ENCODE measurements around the gene TRIM69. TPM values are rescaled to one million over a fixed set of nuclear protein-coding genes. Genes with fewer than 3 reads are reported as not detected.

The TRIM69 gene
- total and polyA plus RNA-seq, 4 experiments from 2014 or later, result 25.8 to 42.0 (median 39.4) TPM

Other genes starting within 250 kb of the TRIM69 start
- gene EIF3J, start 199.4 kb upstream of the TRIM69 start, total RNA-seq, result 10 to 100 TPM; 65.0 to 76.8 TPM
- 10 to 100 TPM; 20.4 to 31.0 TPM for gene EIF3J, start 199.4 kb upstream of the TRIM69 start, polyA plus RNA-seq
- 100 to 1,000 TPM; 112 to 121 TPM for gene SPG11, start 72.9 kb upstream of the TRIM69 start, total RNA-seq
- gene SPG11, start 72.9 kb upstream of the TRIM69 start, polyA plus RNA-seq, result 10 to 100 TPM; 12.2 to 26.8 TPM
- 10 to 100 TPM; 62.1 to 62.8 TPM for gene PATL2, start 25.2 kb upstream of the TRIM69 start, total RNA-seq
- gene PATL2, start 25.2 kb upstream of the TRIM69 start, polyA plus RNA-seq, result 1 to 10 TPM; 5.7 to 7.5 TPM
- gene B2M, start 25.0 kb upstream of the TRIM69 start, total RNA-seq, result 1,000 to 10,000 TPM; 7,421 to 7,929 TPM
- over 10,000 TPM; 34,708 to 62,423 TPM for gene B2M, start 25.0 kb upstream of the TRIM69 start, polyA plus RNA-seq
- gene TERB2, start 220.2 kb downstream of the TRIM69 start, total RNA-seq, result not detected
- gene TERB2, start 220.2 kb downstream of the TRIM69 start, polyA plus RNA-seq, result not detected